Measurements from ENCODE around the gene C10orf62.
"Not testable (repeated sequence)": the region's sequence is repeated elsewhere in the genome, so short reads cannot be mapped to it uniquely, and the experiment has no call there.

Gene C10orf62

GRCh38 chr10:97589479-97589878, at the start of gene C10orf62:
Gene C10orf62, plus strand, starts transcription at chr10:97589721. Its CDS starts 177 bp downstream, at chr10:97589898.
- DNase-seq: no peak

- no peak for DNase-seq
These were observed 48.6 kb upstream of the C10orf62 start for GRCh38 chr10:97540669-97541500.

- no peak for DNase-seq
These were observed 47.1 kb upstream of the C10orf62 start for GRCh38 chr10:97542169-97543024.

- no peak for DNase-seq
These were observed 46.4 kb upstream of the C10orf62 start for GRCh38 chr10:97543025-97543546.

GRCh38 chr10:97546456-97547270, 42.9 kb upstream of the C10orf62 start:
- DNase-seq: no peak

- DNase-seq: no peak
These were observed 42.3 kb upstream of the C10orf62 start for GRCh38 chr10:97547271-97547600.

GRCh38 chr10:97547962-97548361, 41.6 kb upstream of the C10orf62 start:
- no peak for DNase-seq

GRCh38 chr10:97548828-97549455, 40.6 kb upstream of the C10orf62 start:
- DNase-seq: no peak

GRCh38 chr10:97549587-97550322, 39.8 kb upstream of the C10orf62 start:
- peak in 1 of 2 experiments; percentile 22 for DNase-seq

GRCh38 chr10:97550336-97551149, 39.0 kb upstream of the C10orf62 start:
- no peak for DNase-seq

- DNase-seq: no peak
These were observed 38.2 kb upstream of the C10orf62 start for GRCh38 chr10:97551271-97551670.

- DNase-seq: peak in 1 of 2 experiments; percentile 39
These were observed 35.9 kb upstream of the C10orf62 start for GRCh38 chr10:97553575-97554031.

GRCh38 chr10:97554336-97554735, 35.2 kb upstream of the C10orf62 start:
- not testable (repeated sequence) for DNase-seq

GRCh38 chr10:97555541-97555940, 34.0 kb upstream of the C10orf62 start:
- not testable (repeated sequence) for DNase-seq

- DNase-seq: not testable (repeated sequence)
These were observed 28.7 kb upstream of the C10orf62 start for GRCh38 chr10:97560731-97561381.

- DNase-seq: not testable (repeated sequence)
These were observed 28.0 kb upstream of the C10orf62 start for GRCh38 chr10:97561386-97562077.

- DNase-seq: not testable (repeated sequence)
These were observed 27.2 kb upstream of the C10orf62 start for GRCh38 chr10:97562329-97562728.

- DNase-seq: no peak
These were observed 26.2 kb upstream of the C10orf62 start for GRCh38 chr10:97563337-97563736.

- no peak for DNase-seq
These were observed 24.7 kb upstream of the C10orf62 start for GRCh38 chr10:97564776-97565175.

Data from NCI-H187 (cell line).